Non-pigmented ciliary epithelial cell (primary cell): ENCODE results near the gene MVD.

Source experiments
- DNase-seq: peaks from one replicate; pipeline ENCODE4 v3.0.0-alpha.2; 2010; ENCODE audit warnings: low read depth

Gene MVD

GRCh38 chr16:88606148-88606757, 56.6 kb downstream of the MVD start:
- no peak for DNase-seq

DNA sequence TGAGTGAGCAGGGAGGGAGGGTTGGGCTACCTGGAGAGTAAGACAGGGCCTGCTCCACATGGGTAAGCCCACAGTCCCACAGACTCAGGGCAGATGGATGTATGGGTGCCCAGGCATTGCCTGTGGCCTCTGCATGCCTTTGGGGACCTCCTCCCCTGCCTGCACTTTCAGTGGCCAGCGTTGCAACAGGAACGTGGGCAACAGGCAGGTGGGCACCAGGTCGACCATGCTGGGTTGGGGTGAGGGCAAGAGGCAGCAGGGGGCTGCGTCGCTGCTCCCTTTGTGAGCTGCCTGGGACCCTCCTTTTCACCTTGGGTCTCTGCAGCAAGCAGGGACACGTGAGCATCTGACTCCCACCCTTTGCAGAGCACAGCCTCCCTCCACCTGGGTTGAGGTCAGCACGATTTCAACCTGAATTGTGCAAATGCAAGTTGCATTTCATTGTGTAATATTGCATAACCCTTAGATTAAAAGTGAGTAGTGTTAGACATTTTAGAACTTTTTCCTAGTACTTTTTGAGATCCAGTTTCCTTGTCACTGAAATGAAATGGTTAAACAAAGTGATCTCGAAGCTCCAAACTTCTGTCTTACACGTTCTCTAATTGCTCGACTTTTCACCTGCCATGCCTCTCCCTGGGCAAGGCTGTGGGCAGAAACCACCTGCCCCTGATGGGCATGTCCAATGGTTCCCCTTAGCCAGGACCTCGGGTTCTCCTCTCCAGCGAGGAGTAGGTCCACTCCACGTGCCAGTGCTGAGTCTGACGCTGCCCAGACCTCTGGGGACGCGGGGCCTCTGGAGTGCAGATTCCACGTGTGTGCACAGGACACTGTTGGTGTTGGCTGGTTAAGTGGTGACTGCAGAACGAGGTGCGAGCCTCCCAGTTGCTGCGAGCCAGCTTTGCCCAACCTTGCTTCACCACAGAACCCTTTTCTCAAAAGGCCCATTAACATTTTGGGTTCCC, 57.4 kb downstream of the MVD start:
- no peak for DNase-seq

- no peak for DNase-seq
Observed at GRCh38 chr16:88602091-88602490, 60.8 kb downstream of the MVD start.
